Fibroblast of lung (primary cell): Measurements from ENCODE around the gene CDNF.

ENCODE experiments used
- CTCF ChIP-seq, 2 donors: IDR thresholded peaks in 1 of 2; conservative IDR thresholded peaks in 1 of 2; 1 replicate in 1 of 2; 2 replicates in 1 of 2; pipeline ENCODE4 v1.5.1; 2011 to 2012; ENCODE audit warnings: low read length in 2 of 2, control low read depth in 1 of 2, inconsistent platforms in 1 of 2, low read depth in 1 of 2, mild to moderate bottlenecking in 1 of 2
- EZH2 ChIP-seq: IDR thresholded peaks from 2 replicates; pipeline ENCODE4 v1.5.1; 2012; ENCODE audit warnings: low read length, control low read depth, mild to moderate bottlenecking; ENCODE audit errors: missing control alignments

GRCh38 chr10:14855453-14855852 is 17.6 kb upstream of the CDNF start:
- no peak for TF ChIP-seq EZH2
- TF ChIP-seq CTCF (conservative IDR thresholded peaks at IDR 0.05 in 1 of 2, IDR thresholded peaks at IDR 0.05 in 1 of 2; ENCODE audit: low read depth in 1 of 2, low read length in 2 of 2) = no peak
